HCT116 (cell line): ENCODE measurements around the gene EHD3. TPM values are rescaled to one million over a fixed set of nuclear protein-coding genes. Genes with fewer than 3 reads are reported as not detected.

Source experiments
- ATAC-seq: fragments of 200-7000 bp; cut with Tn5 transposase; 2 replicates; pipeline ENCODE4 v1.9.1; 2020; ENCODE audit warnings: mild to moderate bottlenecking, moderate library complexity
- BruUV-seq: library from RNA; stranded (reverse); fragments of 400-500 nt; replicated peaks from 2 replicates; lab custom pipeline; 2021; lab: Mats Ljungman, UMichigan
- CTCF ChIA-PET: fragments of 300-600 bp; sonication (Branson Sonifier 250); formaldehyde crosslinking; loops from one replicate; lab custom pipeline; 2021; ENCODE audit warnings: antibody characterized with exemption; lab: Charles Lee
- POLR2A ChIA-PET: fragments of 300-600, 350-600 bp; sonication (Branson Sonifier 250); formaldehyde crosslinking; loops from one replicate; lab custom pipeline; 2021; ENCODE audit warnings: antibody characterized with exemption; lab: Charles Lee
- RAD21 ChIA-PET, 2 experiments: fragments of 300-600 bp; sonication (Branson Sonifier 250); formaldehyde crosslinking; loops; one replicate each; lab custom pipeline; 2023; ENCODE audit warnings: low total read pairs in 2 of 2; ENCODE audit not compliant: uncharacterized antibody in 2 of 2, unreplicated experiment in 2 of 2, low non-redundant PET in 1 of 2; lab: Charles Lee
- DNase-seq: peaks from one replicate; pipeline ENCODE4 v3.0.0-alpha.2; 2010; ENCODE audit warnings: low read depth, low spot score
- H2AFZ ChIP-seq: fragments of 200-600 bp; shearing (Covaris generic), sonication (generic); 2 replicates; pipeline ENCODE4 v1.6.1; 2017; ENCODE audit warnings: low read depth, mixed run types, mixed read lengths, antibody characterized with exemption, low read length; ENCODE audit not compliant: poor library complexity, severe bottlenecking
- H3K27ac ChIP-seq: 2 replicates; pipeline ENCODE4 v1.5.1; 2012; ENCODE audit warnings: low read depth, low read length
- H3K27me3 ChIP-seq: fragments of 200-600 bp; sonication (generic); 2 replicates; pipeline ENCODE4 v1.6.1; 2016; ENCODE audit warnings: mixed run types, low read length, mixed read lengths; ENCODE audit not compliant: insufficient read depth
- H3K36me3 ChIP-seq, 2 experiments: fragments of 200-500 bp in 1 of 2; fragments of 200-600 bp in 1 of 2; sonication (Bioruptor generic) in 1 of 2; sonication (generic) in 1 of 2; 2 replicates each; pipeline versions ENCODE4 v1.5.1 to v1.6.1; 2014 to 2016; ENCODE audit warnings: low read length in 2 of 2, inconsistent platforms in 1 of 2, mixed read lengths in 1 of 2, mixed run types in 1 of 2; ENCODE audit not compliant: insufficient read depth in 2 of 2, control insufficient read depth in 1 of 2
- H3K4me1 ChIP-seq, 2 experiments: fragments of 200-600 bp in 1 of 2; sonication (generic) in 1 of 2; 2 replicates each; pipeline versions ENCODE4 v1.5.1 to v1.6.1; 2012 to 2017; ENCODE audit warnings: low read length in 2 of 2, inconsistent platforms in 1 of 2, mild to moderate bottlenecking in 1 of 2, mixed read lengths in 1 of 2, mixed run types in 1 of 2, moderate library complexity in 1 of 2; ENCODE audit not compliant: insufficient read depth in 2 of 2, control insufficient read depth in 1 of 2
- H3K4me2 ChIP-seq: fragments of 200-600 bp; sonication (generic); 2 replicates; pipeline ENCODE4 v1.6.1; 2017; ENCODE audit warnings: mixed run types, low read length, mixed read lengths
- H3K4me3 ChIP-seq, 2 experiments: fragments of 200-600 bp in 1 of 2; sonication (generic) in 1 of 2; replicated peaks in 1 of 2; 2 replicates each; pipeline ENCODE4 v1.5.1; 2011 to 2016; ENCODE audit warnings: low read length in 2 of 2, control low read depth in 1 of 2, low read depth in 1 of 2, mild to moderate bottlenecking in 1 of 2, mixed read lengths in 1 of 2, mixed run types in 1 of 2
- H3K79me2 ChIP-seq: fragments of 200-600 bp; sonication (generic); 2 replicates; pipeline ENCODE4 v1.6.1; 2017; ENCODE audit warnings: mild to moderate bottlenecking, mixed run types, low read length, moderate library complexity, mixed read lengths; ENCODE audit not compliant: insufficient read depth
- H3K9ac ChIP-seq: fragments of 200-600 bp; sonication (generic); 2 replicates; pipeline ENCODE4 v1.6.1; 2016; ENCODE audit warnings: low read length, mixed read lengths
- H3K9me2 ChIP-seq: fragments of 200-600 bp; sonication (generic), shearing (Covaris generic); 2 replicates; pipeline ENCODE4 v1.6.1; 2017; ENCODE audit warnings: mixed run types, mild to moderate bottlenecking, moderate library complexity; ENCODE audit not compliant: insufficient read depth
- H3K9me3 ChIP-seq, 2 experiments: fragments of 200-500 bp in 1 of 2; fragments of 200-600 bp in 1 of 2; sonication (Bioruptor generic) in 1 of 2; sonication (generic) in 1 of 2; 2 replicates each; pipeline ENCODE4 v1.6.1; 2014 to 2017; ENCODE audit warnings: low read length in 2 of 2, mixed read lengths in 2 of 2, inconsistent platforms in 1 of 2, low read depth in 1 of 2, mild to moderate bottlenecking in 1 of 2, mixed run types in 1 of 2, moderate library complexity in 1 of 2; ENCODE audit not compliant: control insufficient read depth in 1 of 2, insufficient read depth in 1 of 2
- H4K20me1 ChIP-seq: fragments of 200-600 bp; sonication (generic), shearing (Covaris generic); 2 replicates; pipeline ENCODE4 v1.6.1; 2017; ENCODE audit warnings: mixed run types, mild to moderate bottlenecking, moderate library complexity; ENCODE audit not compliant: insufficient read depth
- CBX3 ChIP-seq: IDR thresholded peaks from 2 replicates; pipeline ENCODE4 v1.6.1; 2012; ENCODE audit warnings: low read depth
- CEBPB ChIP-seq: IDR thresholded peaks from 2 replicates; pipeline ENCODE4 v1.6.1; 2012; ENCODE audit warnings: low read depth
- EGR1 ChIP-seq: IDR thresholded peaks from 2 replicates; pipeline ENCODE4 v1.6.1; 2012; ENCODE audit warnings: low read depth
- EZH2 ChIP-seq: fragments of 200-600 bp; sonication (generic); IDR thresholded peaks from 2 replicates; pipeline ENCODE4 v1.6.1; 2017; ENCODE audit warnings: antibody characterized with exemption, mixed run types
- EZH2phosphoT487 ChIP-seq: fragments of 200-600 bp; IDR thresholded peaks from 2 replicates; pipeline ENCODE4 v1.6.1; 2018; ENCODE audit warnings: antibody characterized with exemption, borderline replicate concordance
- FOSL1 ChIP-seq: IDR thresholded peaks from 2 replicates; pipeline ENCODE4 v1.6.1; 2012; ENCODE audit warnings: low read depth
- JUND ChIP-seq: IDR thresholded peaks from 2 replicates; pipeline ENCODE4 v1.6.1; 2012
- POLR2A ChIP-seq: IDR thresholded peaks from 2 replicates; pipeline ENCODE4 v1.7.0; 2011; ENCODE audit warnings: borderline replicate concordance; ENCODE audit not compliant: insufficient read depth, insufficient read length; ENCODE audit errors: extremely low read depth
- RAD21 ChIP-seq: IDR thresholded peaks from 2 replicates; pipeline ENCODE4 v1.6.1; 2012; ENCODE audit warnings: low read depth, mild to moderate bottlenecking
- SIN3A ChIP-seq: IDR thresholded peaks from 2 replicates; pipeline ENCODE4 v1.6.1; 2012; ENCODE audit warnings: low read depth
- SP1 ChIP-seq: IDR thresholded peaks from 2 replicates; pipeline ENCODE4 v1.6.1; 2012; ENCODE audit warnings: low read depth
- SRF ChIP-seq: IDR thresholded peaks from 2 replicates; pipeline ENCODE4 v1.6.1; 2012; ENCODE audit warnings: low read depth
- TCF7L2 ChIP-seq: IDR thresholded peaks from 2 replicates; pipeline ENCODE4 v1.7.0; 2011; ENCODE audit warnings: borderline replicate concordance, inconsistent platforms; ENCODE audit not compliant: insufficient read depth, insufficient read length; ENCODE audit errors: extremely low read depth
- YY1 ChIP-seq: IDR thresholded peaks from 2 replicates; pipeline ENCODE4 v1.6.1; 2011; ENCODE audit warnings: low read length, low read depth, moderate library complexity, mild to moderate bottlenecking; ENCODE audit not compliant: insufficient replicate concordance; ENCODE audit errors: extremely low read depth
- ZFX ChIP-seq: fragments of 450-650 bp; IDR thresholded peaks from 2 replicates; pipeline ENCODE4 v1.6.1; 2017
- intact Hi-C: fragments of 100-400 bp; cut with micrococcal nuclease; formaldehyde crosslinking; loops from 2 replicates; pipeline ENCODE4 v1.10.0; 2022
- total RNA-seq: library from RNA; stranded (reverse); gene quantifications from one replicate; pipeline ENCODE4 v1.2.1, GENCODE V29; 2021; ENCODE audit not compliant: unreplicated experiment
- TF ChIP-seq, protein P1 (sequence below): IDR thresholded peaks from 2 replicates; pipeline ENCODE4 v1.6.1; 2012
- TF ChIP-seq, protein P2 (sequence below): IDR thresholded peaks from 2 replicates; pipeline ENCODE4 v1.6.1; 2012
- TF ChIP-seq, protein P3 (sequence below): IDR thresholded peaks from 2 replicates; pipeline ENCODE4 v1.6.1; 2012; ENCODE audit warnings: low read depth

EHD3 gene
- total RNA-seq, 1 experiment from 2014 or later, result not detected

DNA sequence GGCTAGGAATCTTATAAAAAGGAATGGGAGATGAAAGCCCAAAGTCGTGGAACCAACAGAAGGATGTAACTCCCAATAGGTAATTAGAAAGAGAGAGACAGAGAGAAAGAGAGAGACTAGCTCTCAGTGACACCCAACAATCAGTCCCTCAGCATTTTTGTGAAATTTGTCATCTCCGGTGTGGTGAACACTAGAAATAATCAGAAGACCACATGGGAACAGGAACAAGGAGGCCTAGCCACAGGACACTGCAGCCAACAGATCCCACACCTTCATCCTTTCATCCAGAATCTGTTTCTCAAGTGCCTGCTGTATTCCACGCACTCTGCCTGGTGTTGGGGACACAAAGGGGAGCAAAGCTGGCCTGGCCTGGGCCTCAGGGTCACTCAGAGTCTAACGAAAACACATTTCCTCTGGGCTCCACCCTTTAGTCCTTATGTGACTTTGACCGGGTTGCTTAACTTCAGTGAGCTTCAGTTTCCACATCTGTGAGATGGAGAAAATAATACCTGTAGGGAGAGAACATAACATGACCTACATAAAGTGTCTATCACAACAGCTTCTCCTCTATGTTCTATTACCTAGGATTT is 53.1 kb downstream of the EHD3 start:
- no peaks in the 10 kb centered on the region for H3K27me3 ChIP-seq
- H4K20me1 ChIP-seq, result no peaks in the 10 kb centered on the region
- H3K4me2 ChIP-seq, result no peak overlapping the region; the same call in 1 of the 2 replicates
- no TSS peak for BruUV-seq
- H3K4me1 ChIP-seq, result peaks cover 0 to 24% of the 10 kb centered on the region in 2 experiments; a peak in 2 of 4 replicates
- intact Hi-C loops, result no loop called here
- no peak overlapping the region for H3K4me3 ChIP-seq
- H3K36me3 ChIP-seq, result no peaks in the 10 kb centered on the region
- no peak overlapping the region for H3K27ac ChIP-seq
- DNase-seq (no peak), ATAC-seq (no peak)
- RAD21 ChIA-PET, result no interaction called here
- no peak for TF ChIP-seq RAD21
- TF ChIP-seq TCF7L2, result no peak
- TF ChIP-seq EGR1, result no peak
- TF ChIP-seq SIN3A, result no peak
- no peak for TF ChIP-seq EZH2
- no peak for TF ChIP-seq FOSL1
- no peak for TF ChIP-seq EZH2phosphoT487
- TF ChIP-seq, protein P1, sequence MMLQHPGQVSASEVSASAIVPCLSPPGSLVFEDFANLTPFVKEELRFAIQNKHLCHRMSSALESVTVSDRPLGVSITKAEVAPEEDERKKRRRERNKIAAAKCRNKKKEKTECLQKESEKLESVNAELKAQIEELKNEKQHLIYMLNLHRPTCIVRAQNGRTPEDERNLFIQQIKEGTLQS, result no peak
- no peak for TF ChIP-seq JUND
- TF ChIP-seq ZFX, result no peak
- no peak for TF ChIP-seq POLR2A
- no peak for TF ChIP-seq CBX3
- no peak for TF ChIP-seq CEBPB
- TF ChIP-seq, protein P2, sequence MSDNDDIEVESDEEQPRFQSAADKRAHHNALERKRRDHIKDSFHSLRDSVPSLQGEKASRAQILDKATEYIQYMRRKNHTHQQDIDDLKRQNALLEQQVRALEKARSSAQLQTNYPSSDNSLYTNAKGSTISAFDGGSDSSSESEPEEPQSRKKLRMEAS, result no peak
- no peak for TF ChIP-seq SP1
- TF ChIP-seq, protein P3, sequence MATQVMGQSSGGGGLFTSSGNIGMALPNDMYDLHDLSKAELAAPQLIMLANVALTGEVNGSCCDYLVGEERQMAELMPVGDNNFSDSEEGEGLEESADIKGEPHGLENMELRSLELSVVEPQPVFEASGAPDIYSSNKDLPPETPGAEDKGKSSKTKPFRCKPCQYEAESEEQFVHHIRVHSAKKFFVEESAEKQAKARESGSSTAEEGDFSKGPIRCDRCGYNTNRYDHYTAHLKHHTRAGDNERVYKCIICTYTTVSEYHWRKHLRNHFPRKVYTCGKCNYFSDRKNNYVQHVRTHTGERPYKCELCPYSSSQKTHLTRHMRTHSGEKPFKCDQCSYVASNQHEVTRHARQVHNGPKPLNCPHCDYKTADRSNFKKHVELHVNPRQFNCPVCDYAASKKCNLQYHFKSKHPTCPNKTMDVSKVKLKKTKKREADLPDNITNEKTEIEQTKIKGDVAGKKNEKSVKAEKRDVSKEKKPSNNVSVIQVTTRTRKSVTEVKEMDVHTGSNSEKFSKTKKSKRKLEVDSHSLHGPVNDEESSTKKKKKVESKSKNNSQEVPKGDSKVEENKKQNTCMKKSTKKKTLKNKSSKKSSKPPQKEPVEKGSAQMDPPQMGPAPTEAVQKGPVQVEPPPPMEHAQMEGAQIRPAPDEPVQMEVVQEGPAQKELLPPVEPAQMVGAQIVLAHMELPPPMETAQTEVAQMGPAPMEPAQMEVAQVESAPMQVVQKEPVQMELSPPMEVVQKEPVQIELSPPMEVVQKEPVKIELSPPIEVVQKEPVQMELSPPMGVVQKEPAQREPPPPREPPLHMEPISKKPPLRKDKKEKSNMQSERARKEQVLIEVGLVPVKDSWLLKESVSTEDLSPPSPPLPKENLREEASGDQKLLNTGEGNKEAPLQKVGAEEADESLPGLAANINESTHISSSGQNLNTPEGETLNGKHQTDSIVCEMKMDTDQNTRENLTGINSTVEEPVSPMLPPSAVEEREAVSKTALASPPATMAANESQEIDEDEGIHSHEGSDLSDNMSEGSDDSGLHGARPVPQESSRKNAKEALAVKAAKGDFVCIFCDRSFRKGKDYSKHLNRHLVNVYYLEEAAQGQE, result no peak
- no peak for TF ChIP-seq YY1
- no peak for TF ChIP-seq SRF
- CTCF ChIA-PET, result no interaction called here
- H3K9ac ChIP-seq, result no peak overlapping the region
- POLR2A ChIA-PET, result no interaction called here
- H3K9me2 ChIP-seq, result no peaks in the 10 kb centered on the region
- no peaks in the 10 kb centered on the region for H3K9me3 ChIP-seq
- H3K79me2 ChIP-seq, result no peaks in the 10 kb centered on the region
- no peak overlapping the region for H2AFZ ChIP-seq
